Stimulated activated CD4-positive, alpha-beta T cell treated with anti-CD3 and anti-CD28 coated beads, Interleukin-1b, Interleukin-23, amount 100 ng/mL, for 48 hours (primary cell): ENCODE data around the gene FRMD4A.

Experiments used
- DNase-seq: peaks from one replicate; pipeline ENCODE4 v3.0.0-alpha.2; 2020

Gene FRMD4A

DNA sequence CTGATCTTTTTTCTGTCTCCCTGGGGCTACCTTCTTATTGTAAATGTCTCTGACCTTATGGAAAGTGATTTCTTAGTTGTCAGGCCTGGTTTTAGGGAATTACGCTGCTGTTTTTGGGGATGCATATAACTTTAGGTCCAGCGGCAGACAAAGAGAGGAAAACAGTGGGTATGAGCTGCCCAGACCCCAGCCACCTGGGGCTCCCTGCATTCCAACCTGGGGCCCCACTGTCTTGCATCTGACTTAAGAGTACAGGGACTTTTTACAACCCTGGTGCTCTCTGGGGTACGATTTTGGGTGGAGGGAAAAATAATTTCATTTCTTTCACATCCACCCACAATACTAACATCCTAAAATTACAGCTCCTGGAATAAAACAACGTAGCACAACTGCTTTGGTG lies 624.5 kb downstream of the FRMD4A start:
- DNase-seq = no peak

DNA sequence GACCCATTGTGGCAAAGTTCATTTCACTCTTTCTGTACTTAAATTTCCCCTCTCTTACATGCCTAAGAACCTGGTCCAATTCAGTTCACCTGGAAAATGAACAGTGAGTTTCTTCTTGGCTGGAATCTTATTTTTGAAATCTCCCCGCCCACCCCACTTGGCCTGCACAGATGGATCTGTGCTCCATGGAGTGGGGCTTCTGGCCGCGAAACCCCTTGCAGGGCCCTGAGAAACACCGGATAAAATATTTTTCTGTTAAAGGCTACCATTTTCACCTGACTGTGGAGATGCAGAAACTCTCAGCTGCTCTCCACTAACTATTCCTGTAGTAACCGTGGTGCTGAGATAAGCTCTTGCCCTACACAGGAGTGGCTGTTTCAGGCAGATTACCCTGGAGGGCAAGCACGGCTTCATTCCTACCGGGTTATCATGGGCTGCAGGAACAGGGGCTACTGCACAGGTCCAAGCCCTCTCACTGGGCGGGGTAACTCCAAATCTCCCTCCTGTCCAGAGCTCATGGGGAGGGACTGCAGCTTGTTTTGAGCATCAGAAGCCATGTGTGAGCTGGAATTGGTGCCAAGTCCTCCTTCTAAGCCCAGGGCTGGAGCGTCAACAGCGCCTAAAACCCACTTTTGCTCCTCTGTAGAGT lies 625.1 kb downstream of the FRMD4A start:
- no peak for DNase-seq

DNA sequence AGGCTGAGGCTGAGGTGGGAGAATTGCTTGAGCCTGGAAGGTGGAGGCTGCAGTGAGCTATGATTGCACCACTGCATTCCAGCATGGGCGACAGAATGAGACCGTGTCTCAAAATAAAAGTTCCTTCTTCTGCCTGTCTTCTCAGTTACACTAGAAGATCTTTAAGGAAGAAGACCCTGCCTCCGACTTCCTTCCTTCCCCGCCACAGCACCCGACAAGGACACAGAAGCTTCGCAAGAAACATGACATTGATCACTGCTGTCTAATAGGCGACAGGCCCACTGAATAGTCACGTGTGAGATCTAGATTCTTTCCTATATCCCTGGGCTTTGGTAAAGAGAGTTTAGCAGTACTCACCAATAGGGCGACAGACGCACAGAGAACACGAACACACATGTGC lies 625.8 kb downstream of the FRMD4A start:
- DNase-seq = no peak

DNA sequence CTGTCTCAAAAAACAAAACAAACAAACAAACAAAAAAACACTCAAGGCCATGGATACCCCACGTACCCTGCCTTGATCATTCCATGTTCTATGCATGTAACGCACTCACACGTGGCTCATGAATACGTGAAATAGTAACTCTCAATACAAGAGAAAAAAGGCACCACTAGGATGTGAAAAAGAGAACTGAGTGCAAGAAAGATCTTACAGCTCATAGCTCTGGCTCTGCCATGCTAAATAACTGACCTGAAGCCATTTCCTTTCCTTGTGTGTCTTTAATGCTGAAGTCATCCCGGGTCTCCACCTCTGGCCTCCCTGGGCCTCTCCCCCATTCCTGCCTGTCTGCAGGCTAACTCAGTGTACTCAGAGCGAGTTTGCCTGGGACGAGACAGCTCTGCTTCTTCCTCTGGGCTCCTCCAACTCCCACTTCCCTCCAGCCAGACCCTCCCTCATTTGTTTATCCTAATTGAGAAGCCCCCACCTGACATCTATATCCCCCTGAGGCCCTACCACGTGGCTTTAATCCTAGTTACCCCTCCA lies 626.7 kb downstream of the FRMD4A start:
- no peak for DNase-seq

DNA sequence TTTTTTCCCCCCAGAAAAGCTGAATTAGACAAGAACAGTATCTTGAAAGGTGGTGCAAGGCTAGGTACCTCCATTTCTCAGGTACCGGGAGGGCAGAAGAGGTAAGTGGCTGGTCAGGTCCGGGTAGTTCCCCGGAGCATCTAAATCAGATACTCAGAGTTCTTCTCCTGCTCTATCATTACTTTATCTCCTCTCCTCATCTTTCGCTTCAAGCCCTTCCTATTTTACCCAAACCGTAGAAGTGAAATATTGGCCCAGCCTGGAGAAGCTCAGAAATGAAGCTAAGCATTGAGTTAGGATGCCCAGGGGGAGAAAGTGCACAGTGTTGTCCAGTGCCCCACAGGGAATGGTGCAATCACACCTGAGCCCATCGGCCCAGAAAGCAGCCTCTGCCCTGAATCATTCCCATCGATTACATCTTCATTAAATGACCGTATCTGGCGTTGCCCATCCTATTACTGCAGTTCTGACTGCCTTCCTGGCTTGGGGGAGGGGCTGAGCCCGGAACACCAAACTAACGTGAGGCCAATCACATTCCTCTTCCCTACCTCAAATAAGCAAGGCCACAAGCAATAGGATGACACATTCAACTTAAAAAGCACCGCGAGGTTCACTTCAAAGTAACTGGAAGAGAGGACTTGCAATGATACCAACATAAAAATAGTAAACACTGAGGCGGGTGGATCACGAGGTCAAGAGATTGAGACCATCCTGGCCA lies 627.5 kb downstream of the FRMD4A start:
- no peak for DNase-seq

DNA sequence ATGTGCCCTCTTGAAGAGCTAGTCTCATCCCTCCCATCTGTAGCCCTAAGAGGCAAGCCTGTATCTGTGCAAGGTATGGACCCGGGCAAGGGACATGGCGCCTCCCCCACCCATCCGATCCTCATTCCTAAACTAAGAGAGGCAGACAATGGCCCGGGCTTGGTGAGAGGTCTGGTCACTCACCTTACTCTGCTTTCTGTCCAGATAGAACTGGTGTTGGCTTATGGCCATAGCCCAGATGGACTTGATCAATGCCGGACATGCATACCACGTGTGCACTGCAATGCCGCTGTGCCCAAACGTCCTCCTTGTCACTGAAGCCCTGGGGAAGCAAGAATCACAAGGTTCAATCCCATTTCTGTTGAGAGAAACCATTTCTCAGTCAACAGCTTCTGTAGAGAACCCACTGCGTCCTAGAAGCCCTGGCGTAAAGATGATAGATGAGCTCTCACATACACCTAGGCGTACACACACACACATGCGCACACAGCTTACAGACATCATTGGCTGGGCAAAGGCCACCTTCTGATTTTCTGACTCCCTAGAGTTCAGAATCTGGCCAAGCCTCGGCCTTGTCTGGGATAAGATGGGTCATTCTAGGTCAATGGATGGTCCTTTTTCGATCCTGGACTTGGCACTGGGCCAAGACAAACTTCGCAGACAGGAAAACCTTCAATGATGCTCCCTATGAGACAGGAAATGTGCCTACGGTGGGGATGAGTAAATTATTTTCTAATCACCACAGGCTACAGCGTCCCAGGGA lies 629.4 kb downstream of the FRMD4A start:
- no peak for DNase-seq

DNA sequence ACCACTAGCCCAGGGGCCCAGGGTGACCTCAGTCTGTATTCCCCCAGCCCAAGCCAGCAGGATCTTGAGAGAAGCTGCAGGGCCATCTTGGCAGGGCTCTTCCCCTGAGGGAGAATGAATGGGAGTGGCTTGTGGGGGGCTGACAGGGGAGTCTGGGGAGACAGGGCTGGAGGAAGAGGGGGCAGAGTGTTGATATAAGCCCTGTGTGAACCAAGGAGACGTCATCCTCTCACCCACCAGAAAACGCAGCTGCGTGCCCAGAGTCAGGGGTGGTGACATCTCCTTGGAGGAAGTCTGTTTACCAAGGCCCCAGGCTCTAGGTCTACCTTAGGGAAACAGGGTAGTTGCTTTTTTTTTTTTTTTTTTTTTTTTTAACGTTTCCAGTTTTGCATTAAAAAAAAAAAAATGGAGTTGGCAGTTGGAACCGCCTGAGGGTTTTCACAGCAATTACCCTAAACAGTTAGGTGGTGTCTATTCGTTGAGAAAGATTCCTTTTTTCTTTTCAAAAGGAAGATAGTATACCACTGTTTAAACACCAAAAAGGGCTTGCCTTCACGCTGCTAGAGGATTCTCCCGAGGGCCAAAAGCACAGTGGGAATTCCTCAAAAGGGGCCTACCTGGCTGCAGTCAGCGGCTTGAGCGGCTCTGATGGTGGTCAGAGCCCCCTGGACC lies 630.1 kb downstream of the FRMD4A start:
- DNase-seq = no peak

DNA sequence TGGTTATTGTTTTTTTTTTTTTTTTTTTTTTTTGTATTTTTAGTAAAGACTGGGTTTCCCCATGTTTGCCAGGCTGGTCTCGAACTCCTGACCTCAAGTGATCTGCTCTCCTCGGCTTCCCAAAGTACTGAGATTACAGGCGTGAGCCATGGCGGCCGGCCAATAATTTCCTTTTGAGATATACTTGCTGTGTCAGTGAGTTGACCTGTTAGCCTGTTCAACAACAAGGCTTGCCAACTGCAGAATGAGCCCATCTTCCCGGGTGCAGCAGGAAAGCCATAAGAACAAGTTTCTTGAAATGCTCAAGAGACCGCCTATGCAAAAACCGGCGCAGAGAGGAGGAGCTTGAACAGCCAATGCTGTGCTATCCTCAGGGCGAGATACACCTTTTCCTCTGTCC lies 631.5 kb downstream of the FRMD4A start:
- DNase-seq = no peak

DNA sequence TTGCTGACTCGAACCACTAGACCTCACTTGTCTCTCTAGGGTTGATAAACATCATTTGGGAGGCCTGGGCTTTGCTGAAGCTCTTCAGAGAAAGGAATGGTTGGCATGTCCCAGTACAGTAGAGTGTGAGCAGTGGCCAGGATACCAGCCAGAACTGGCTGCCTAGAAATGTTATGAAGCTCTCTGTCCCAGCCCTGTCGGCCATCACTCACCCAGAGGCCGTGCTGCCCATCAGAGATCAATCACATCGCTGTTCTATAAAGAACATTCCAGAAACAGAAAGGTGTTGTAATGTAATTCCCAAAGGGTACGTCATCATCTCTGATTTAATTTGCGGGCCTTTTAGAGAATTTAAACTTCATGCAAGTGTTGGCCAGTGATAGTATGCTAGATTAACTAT lies 632.5 kb downstream of the FRMD4A start:
- no peak for DNase-seq

DNA sequence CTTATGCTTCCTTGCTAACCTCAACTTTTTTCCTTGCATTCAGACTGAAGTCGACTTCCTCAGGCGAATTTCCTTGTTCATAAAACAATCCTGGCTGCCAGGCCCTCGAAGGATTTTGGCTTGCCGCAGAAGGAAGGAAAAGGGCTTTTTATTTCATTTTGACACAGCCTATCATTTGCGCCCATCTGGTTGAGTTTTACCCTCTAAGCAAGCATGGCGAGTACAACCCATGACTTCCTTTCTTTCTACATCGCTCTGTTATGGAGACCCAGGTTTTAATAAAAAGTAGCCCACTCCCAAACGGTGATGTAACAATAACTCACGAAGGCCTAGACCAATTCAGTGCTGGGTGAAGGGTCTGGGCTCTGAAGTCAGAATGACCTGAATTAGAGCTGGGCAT lies 634.7 kb downstream of the FRMD4A start:
- DNase-seq = no peak

DNA sequence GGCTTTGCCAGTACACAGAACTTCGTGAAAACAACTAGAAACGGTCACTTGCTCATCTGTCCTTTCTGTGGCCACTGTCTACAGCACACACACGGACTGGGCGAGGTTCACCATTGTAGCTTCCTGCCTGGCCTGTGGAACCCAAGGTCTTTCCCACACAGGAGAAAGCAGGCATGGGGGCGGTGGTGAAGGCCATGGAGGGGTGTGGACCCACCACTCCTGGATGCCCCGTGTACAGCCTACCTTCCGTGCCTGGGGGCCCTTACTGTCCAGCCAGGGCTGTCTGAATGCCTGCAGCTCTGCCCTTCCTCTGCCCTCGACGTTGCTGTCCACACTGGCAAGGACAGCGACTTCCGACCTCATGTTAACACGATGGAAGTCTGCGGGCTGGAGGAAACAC lies 635.1 kb downstream of the FRMD4A start:
- DNase-seq = no peak

DNA sequence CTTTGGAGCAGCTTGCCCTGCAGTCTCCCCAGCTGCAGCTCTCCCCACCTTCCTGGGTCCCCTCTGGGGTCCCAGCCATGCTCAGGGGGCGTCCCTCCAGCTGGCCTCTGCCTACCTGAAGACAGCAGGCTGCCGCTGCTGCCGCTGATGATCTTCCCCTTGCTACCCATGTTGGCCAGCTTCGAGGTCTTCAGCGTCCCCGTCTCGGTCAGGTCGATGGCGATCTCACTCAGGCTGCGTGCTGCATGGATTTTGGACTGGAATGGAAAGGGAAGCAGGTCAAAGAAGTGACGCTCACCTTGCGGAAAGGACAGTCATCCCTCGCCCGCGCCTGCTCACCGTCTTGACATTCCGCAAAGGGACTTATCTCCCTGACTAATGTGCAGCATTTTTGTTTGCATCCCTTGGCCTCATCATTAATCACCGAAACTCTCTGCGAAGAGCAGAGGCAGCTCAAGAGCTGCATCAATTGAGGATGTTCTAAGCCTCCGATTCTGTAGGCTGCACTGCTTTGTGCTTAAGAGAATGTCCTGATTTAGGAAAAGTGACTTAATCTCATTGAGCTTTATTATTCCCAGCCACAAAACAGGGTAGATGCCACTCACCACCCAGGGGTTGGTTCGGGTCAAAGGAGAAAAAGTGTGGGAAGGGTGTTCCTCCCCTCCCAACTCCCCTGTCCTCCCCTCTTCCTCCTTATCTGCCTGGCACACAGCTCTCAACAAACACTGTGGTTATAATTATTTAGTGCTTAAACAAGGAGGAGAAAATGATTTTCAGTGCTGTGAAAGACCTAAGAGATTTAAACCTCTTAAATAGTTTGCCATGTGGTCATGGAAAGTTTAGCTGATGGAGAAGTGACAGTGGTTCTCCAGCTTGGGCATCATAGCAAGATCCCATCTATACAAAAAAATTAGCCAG lies 636.7 kb downstream of the FRMD4A start:
- no peak for DNase-seq

DNA sequence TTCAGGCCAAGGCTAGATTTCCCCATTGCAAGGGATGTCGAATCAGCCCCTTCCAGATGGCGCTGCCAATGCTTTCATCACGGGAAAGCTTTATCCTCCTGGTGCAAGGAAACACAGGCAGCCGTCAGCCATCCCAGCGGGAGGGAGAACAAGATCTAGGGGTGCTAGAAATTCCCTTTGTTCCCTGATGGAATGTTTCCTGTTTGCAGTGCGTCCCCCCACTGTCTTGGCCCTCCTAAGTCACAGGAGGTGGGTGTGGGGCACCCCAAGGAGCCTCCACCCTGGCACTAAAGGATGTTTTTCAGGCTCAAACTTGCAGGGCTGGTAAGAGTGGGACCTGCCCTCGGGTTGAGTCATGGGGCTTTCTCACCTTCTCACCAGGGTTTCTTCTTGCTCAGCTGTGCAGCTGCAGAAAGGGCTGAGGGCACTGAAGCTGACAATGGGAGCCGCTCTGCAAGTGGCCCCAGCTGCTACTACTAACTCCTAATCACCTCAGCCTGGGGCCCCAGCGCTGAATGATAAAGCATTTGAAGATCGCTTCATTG lies 640.4 kb downstream of the FRMD4A start:
- DNase-seq = no peak

DNA sequence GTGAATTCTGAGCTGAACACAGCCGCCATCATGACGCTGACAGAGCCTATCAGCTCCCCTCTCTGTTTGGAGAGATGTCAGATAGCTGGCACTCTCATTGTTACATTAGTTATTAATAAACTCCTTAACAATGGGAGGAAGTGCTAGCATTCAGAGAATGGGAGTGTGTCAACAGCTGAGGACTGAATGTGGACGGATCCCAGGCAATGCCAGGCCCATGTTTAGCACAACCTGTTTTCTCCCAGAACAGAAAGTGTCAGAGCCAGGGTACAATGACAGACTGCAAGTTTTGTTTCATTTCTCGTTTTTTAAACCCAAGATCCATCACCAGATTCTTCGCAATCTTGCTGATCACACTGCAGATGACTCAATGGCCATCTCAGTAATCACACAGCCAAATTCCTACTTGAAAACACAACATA lies 644.4 kb downstream of the FRMD4A start:
- DNase-seq = no peak

DNA sequence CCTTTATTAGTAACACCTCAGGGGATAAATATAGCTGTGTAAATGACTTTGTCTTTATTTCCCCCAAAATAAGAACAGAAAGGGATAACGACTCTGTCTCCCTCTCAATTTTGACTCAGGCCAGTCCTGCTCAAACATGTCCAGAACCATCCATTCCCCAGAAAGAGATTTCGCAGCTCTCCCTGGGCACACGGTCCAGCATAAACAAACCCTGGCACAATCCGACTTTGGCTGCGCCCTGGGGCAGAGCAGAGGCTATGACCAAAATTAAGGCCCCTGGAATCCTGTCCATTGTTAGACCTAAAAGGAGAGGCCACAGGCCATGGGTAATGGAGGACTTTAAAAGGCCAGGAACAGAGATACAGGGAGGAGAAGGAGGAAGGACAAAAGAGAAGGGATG lies 644.8 kb downstream of the FRMD4A start:
- DNase-seq = no peak

DNA sequence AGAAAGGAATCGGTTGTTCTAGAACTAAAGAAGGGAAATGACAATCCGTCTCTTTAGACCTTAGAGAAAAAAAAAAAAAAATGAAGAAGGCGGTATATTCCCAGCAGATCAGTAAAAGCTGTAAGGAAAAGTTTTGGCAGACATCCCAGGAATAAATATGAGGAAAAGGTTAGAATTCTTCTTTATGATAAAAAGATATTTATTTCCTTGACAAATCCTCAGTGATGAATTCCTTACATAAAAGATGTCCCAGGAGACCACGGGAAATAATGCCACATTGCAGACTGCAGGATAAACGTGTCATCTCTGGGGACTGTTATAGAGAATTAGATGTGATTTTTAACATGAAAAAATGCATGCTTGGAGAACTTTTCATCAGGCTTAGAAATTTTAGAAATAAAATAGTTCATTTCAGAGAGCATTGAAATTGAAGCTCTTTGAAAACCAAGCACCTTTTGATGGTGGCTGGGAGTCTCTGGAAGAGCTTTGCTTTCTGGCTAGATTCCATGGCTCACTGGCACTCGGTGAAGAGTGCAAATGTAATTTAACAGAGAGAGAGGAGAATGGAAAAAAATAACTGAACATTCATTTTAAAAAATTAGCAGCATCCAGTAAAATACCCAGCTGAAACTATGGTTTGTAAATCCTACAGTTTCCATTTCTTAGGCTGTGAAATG lies 645.8 kb downstream of the FRMD4A start:
- DNase-seq = no peak

DNA sequence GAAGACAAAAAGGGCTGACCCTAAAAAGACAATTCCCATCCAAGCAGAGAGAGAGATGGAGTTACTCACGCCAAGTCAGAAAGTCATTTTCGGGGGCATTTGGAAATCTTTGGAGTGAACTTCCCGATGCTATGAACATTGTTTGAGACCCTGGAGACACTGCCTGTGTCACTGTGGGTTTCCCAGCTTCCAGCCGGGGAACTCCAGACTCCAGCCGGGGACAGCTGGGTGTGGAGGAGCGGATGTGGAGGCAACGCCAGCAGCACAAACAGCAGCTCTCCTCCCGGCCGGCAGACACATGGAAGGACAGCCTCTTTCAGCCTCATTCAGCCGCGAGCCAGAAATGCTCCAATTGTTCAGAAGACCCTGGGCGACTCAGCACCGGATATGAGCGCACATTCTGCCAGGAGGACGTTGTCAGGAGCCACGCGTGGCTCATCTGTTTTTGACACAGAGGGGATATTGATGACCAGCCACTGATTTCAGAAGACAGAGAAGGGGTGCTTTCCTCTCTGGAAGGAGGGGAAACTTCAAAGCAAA lies 646.4 kb downstream of the FRMD4A start:
- no peak for DNase-seq

DNA sequence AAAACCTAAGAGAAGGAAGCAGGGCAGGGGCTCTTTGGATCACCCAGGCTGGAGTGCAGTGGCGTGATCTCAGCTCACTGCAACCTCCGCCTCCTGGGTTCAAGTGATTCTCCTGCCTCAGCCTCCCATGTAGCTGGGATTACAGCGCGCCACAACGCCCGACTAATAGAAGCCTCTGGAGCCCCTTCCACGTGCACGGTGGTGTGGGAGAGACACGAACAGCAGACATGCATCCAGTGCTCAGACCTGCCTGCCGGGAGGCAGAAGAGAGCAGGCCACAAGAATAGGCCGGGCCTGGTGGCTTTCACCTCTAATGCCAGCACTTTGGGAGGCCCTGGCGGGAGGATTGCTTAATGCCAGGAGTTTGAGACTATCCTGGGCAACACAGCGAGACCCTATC lies 647.7 kb downstream of the FRMD4A start:
- DNase-seq = no peak

DNA sequence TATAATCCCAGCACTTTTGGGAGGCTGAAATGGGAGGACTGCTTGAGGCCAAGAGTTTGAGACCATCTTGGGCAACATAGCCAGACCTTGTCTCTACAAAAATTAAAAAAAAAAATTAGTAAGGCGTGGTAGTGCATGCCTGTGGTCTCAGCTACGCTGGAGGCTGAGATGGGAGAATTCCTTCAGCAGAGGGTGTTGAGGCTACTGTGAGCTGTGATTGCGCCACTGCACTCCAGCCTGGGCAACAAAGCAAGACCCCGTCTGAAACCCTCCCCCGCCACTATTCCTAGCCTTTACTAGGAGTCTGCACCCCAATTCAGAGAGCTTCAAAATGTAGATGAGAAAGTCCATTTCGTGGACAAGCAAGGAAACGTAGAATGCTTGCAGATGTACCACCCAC lies 648.8 kb downstream of the FRMD4A start:
- DNase-seq = no peak

DNA sequence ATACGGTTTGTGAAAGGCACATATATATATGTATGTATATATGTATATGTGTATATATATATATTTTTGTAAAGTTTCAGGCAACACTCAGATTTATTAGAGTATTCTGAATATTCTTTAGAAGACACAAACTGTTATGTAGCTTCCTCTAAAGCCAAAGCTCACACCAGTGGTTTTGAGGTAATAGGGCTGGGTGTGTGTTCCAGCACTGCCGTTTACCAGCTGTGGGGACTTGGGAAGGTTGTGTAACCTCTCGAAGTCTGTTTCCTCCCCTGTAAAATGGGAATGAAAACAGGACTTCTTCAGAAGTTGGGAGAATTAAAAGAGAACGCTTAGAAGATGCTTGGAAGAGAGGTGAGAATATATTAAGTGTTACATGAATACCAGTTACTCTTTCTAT lies 649.2 kb downstream of the FRMD4A start:
- DNase-seq = no peak

DNA sequence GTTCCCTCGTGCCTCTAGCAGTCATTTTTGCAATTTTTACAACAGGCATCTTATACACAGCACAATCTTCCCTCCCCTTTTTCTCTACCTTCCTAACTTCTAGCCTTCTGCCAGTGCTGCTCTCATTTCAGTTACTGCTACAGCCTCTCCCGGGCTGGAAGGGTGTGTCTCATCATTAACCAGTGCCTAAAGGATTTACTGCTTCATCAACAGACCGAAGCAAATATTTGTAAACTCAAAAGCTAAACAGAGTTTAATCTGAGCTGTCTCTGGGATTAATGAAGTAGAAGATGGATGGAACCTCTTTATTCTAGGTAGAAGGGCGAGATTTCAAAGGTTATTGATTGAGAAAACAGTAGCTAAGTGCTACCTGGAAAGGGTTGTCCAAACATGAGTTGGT lies 649.6 kb downstream of the FRMD4A start:
- DNase-seq = no peak
